SK-N-SH (cell line): ENCODE measurements around the gene PTAFR. TPM values are rescaled to one million over a fixed set of nuclear protein-coding genes. Genes with fewer than 3 reads are reported as not detected.
A peak's percentile ranks its signal among the peaks of the same experiment; 100 is the strongest.

Experiments used
- CTCF ChIA-PET: fragments of 300-600, 350-600 bp; formaldehyde crosslinking; extraction: SDS; loops from one replicate; lab custom pipeline; 2021; lab: Yijun Ruan, JAX
- POLR2A ChIA-PET: fragments of 350-600 bp; sonication (Branson Sonifier 250); formaldehyde crosslinking; extraction: SDS; loops from one replicate; lab custom pipeline; 2020; ENCODE audit warnings: antibody characterized with exemption, inconsistent platforms; lab: Yijun Ruan, JAX
- DNase-seq: peaks from one replicate; pipeline ENCODE4 v3.0.0; 2012
- H2AFZ ChIP-seq: fragments of 200-600 bp; sonication (generic); 2 replicates; pipeline ENCODE4 v1.8.1; 2016; ENCODE audit warnings: antibody characterized with exemption, mild to moderate bottlenecking, low read depth
- H3F3A ChIP-seq: fragments of 200-600 bp; sonication (generic); replicated peaks from 2 replicates; pipeline ENCODE3; 2016; ENCODE audit warnings: antibody characterized with exemption, mild to moderate bottlenecking; ENCODE audit not compliant: insufficient read depth
- H3K27ac ChIP-seq, 2 experiments: fragments of 200-500 bp in 1 of 2; fragments of 200-600 bp in 1 of 2; sonication (Bioruptor generic) in 1 of 2; sonication (generic), shearing (Covaris generic) in 1 of 2; 2 replicates each; pipeline versions ENCODE4 v1.5.1 to v1.6.1; 2014 to 2016; ENCODE audit warnings: low read depth in 2 of 2, inconsistent platforms in 1 of 2, low read length in 1 of 2, mild to moderate bottlenecking in 1 of 2, mixed read lengths in 1 of 2
- H3K27me3 ChIP-seq: fragments of 200-600 bp; sonication (generic), shearing (Covaris generic); 2 replicates; pipeline ENCODE4 v1.6.1; 2016; ENCODE audit warnings: mixed run types; ENCODE audit not compliant: insufficient read depth
- H3K36me3 ChIP-seq, 2 experiments: fragments of 200-500 bp in 1 of 2; fragments of 200-600 bp in 1 of 2; sonication (Bioruptor generic) in 1 of 2; sonication (generic) in 1 of 2; replicated peaks in 1 of 2; 2 replicates each; pipeline versions ENCODE3 to v1.5.1; 2014 to 2016; ENCODE audit warnings: low read length in 1 of 2, mild to moderate bottlenecking in 1 of 2; ENCODE audit not compliant: insufficient read depth in 2 of 2, control insufficient read depth in 1 of 2
- H3K4me1 ChIP-seq, 2 experiments: fragments of 200-500 bp in 1 of 2; fragments of 200-600 bp in 1 of 2; sonication (Bioruptor generic) in 1 of 2; sonication (generic), shearing (Covaris generic) in 1 of 2; 2 replicates each; pipeline versions ENCODE4 v1.5.1 to v1.6.1; 2014 to 2016; ENCODE audit warnings: low read depth in 1 of 2, low read length in 1 of 2, mixed run types in 1 of 2; ENCODE audit not compliant: insufficient read depth in 2 of 2, control insufficient read depth in 1 of 2
- H3K4me2 ChIP-seq: fragments of 200-600 bp; sonication (generic), shearing (Covaris generic); 2 replicates; pipeline ENCODE4 v1.6.1; 2017; ENCODE audit warnings: mixed run types
- H3K4me3 ChIP-seq, 2 experiments: fragments of 200-500 bp in 1 of 2; fragments of 200-600 bp in 1 of 2; sonication (Bioruptor generic) in 1 of 2; sonication (generic), shearing (Covaris generic) in 1 of 2; 2 replicates each; pipeline versions ENCODE4 v1.5.1 to v1.8.1; 2014 to 2016; ENCODE audit warnings: low read depth in 2 of 2, inconsistent platforms in 1 of 2, low read length in 1 of 2, mild to moderate bottlenecking in 1 of 2, mixed read lengths in 1 of 2, moderate library complexity in 1 of 2
- H3K79me2 ChIP-seq: fragments of 200-600 bp; sonication (generic); 2 replicates; pipeline ENCODE4 v1.8.1; 2017; ENCODE audit warnings: mild to moderate bottlenecking; ENCODE audit not compliant: insufficient read depth
- H3K9ac ChIP-seq: fragments of 200-600 bp; sonication (generic); 2 replicates; pipeline ENCODE4 v1.6.1; 2017; ENCODE audit warnings: mixed run types
- H3K9me2 ChIP-seq: fragments of 200-600 bp; sonication (generic); 2 replicates; pipeline ENCODE4 v1.6.1; 2017; ENCODE audit warnings: mixed run types
- H3K9me3 ChIP-seq: fragments of 200-600 bp; sonication (generic); 2 replicates; pipeline ENCODE4 v1.6.1; 2017; ENCODE audit warnings: mixed run types, mild to moderate bottlenecking, moderate library complexity
- H4K20me1 ChIP-seq: fragments of 200-600 bp; sonication (generic); 2 replicates; pipeline ENCODE4 v1.6.1; 2017; ENCODE audit warnings: mild to moderate bottlenecking, mixed run types; ENCODE audit not compliant: insufficient read depth
- CHD2 ChIP-seq: fragments of 150-350 bp; IDR thresholded peaks from 2 replicates; pipeline ENCODE4 v1.6.1; 2018; ENCODE audit warnings: low read length; ENCODE audit not compliant: partially characterized antibody
- ELF1 ChIP-seq: IDR thresholded peaks from 2 replicates; pipeline ENCODE4 v1.4.0; 2012
- GATA2 ChIP-seq: sonication (generic); formaldehyde crosslinking; IDR thresholded peaks from 2 replicates; pipeline ENCODE4 v1.5.0; 2020; ENCODE audit warnings: mild to moderate bottlenecking, missing genetic modification reagents
- JUND ChIP-seq: IDR thresholded peaks from 2 replicates; pipeline ENCODE4 v1.4.0; 2012
- MXI1 ChIP-seq: IDR thresholded peaks from 2 replicates; pipeline ENCODE4 v1.6.1; 2012; ENCODE audit warnings: mild to moderate bottlenecking, low read depth, low read length, improper control_type of control experiment
- RAD21 ChIP-seq: IDR thresholded peaks from 2 replicates; pipeline ENCODE4 v1.6.1; 2012; ENCODE audit warnings: mild to moderate bottlenecking, low read length
- RCOR1 ChIP-seq: fragments of 150-350 bp; IDR thresholded peaks from 2 replicates; pipeline ENCODE4 v1.6.1; 2017; ENCODE audit warnings: antibody characterized with exemption, low read length
- REST ChIP-seq: IDR thresholded peaks from 2 replicates; pipeline ENCODE4 v1.6.1; 2012; ENCODE audit warnings: mild to moderate bottlenecking, low read depth, low read length, moderate library complexity
- WGBS: methylation state at CpG from one replicate; pipeline ENCODE4 v1.1.6; 2017; ENCODE audit warnings: low lambda C conversion rate; 5-methylcytosine and 5-hydroxymethylcytosine counted together
- polyA plus RNA-seq, 3 experiments: library from polyadenylated mRNA; depleted of rRNA; stranded (reverse); fragments of >200 nt; gene quantifications; 2 replicates each; pipeline ENCODE4 v1.2.3, GENCODE V29; 2012

The PTAFR gene
- polyA plus RNA-seq, 1 of the 3 experiments (the other 2 are of a cell fraction): 0.05 TPM

GRCh38 chr1:28173151-28173979, 3.1 kb downstream of the PTAFR start:
- H3K27ac ChIP-seq: peak overlapping the region in 1 of 2 experiments; percentile 91; a peak in 2 of 4 replicates
- no peaks in the 10 kb centered on the region for H3K9me3 ChIP-seq
- H3K4me3 ChIP-seq: no peak overlapping the region
- TF ChIP-seq MXI1: peak; percentile 92
- TF ChIP-seq ELF1: no peak
- peak; percentile 36; the same call in 1 of the 2 replicates for TF ChIP-seq RCOR1
- TF ChIP-seq JUND: no peak
- no peak for TF ChIP-seq REST
- TF ChIP-seq RAD21: 0 out of 2 replicates have a peak, but pooled peaks have one; percentile 10
- peak; percentile 67 for TF ChIP-seq CHD2
- TF ChIP-seq, all 33 proteins: peak for 4
- peaks cover 0 to 16% of the 10 kb centered on the region in 2 experiments; a peak in 1 of 4 replicates for H3K4me1 ChIP-seq
- ChIA-PET POLR2A (interaction anchor here (0.6 to 1.4 kb wide), 4 partner anchors 13 to 408 kb away, joined by 3 to 4 read pairs (median 3); no protein-coding TSS in a partner anchor), CTCF (interaction anchor here (0.7 to 0.8 kb wide), 2 partner anchors 14 to 313 kb away, joined by 3 read pairs; no protein-coding TSS in a partner anchor)
- H3K4me2 ChIP-seq: no peak overlapping the region
- no peaks in the 10 kb centered on the region for H3K27me3 ChIP-seq
- no peaks in the 10 kb centered on the region for H4K20me1 ChIP-seq
- no peaks in the 10 kb centered on the region for H3K79me2 ChIP-seq
- no peaks in the 10 kb centered on the region for H3F3A ChIP-seq
- 74% methylated on average over 11 of the region's 11 CpGs for WGBS
- H3K9ac ChIP-seq: no peak overlapping the region
- no peaks in the 10 kb centered on the region for H3K36me3 ChIP-seq
- no peaks in the 10 kb centered on the region for H3K9me2 ChIP-seq
- DNase-seq: no peak
- H2AFZ ChIP-seq: no peak overlapping the region

GRCh38 chr1:28172713-28173150, 3.8 kb downstream of the PTAFR start:
- Histone ChIP-seq H3K36me3 (no peaks in the 10 kb centered on the region), H3K79me2 (no peaks in the 10 kb centered on the region), H4K20me1 (no peaks in the 10 kb centered on the region), H3K9ac (no peak overlapping the region), H3K4me1 (peaks cover 0 to 16% of the 10 kb centered on the region in 2 experiments; a peak in 1 of 4 replicates), H3K9me3 (no peaks in the 10 kb centered on the region), H3K9me2 (no peaks in the 10 kb centered on the region), H3K27ac (peak overlapping the region in 1 of 2 experiments; percentile 91; a peak in 2 of 4 replicates), H3K4me3 (no peak overlapping the region), H3K27me3 (no peaks in the 10 kb centered on the region), H3K4me2 (no peak overlapping the region), H3F3A (no peaks in the 10 kb centered on the region), H2AFZ (no peak overlapping the region)
- ChIA-PET CTCF (interaction anchor here (0.7 kb wide), 1 partner anchor 81 kb away, joined by 3 read pairs; no protein-coding TSS in a partner anchor), POLR2A (interaction anchor here (0.6 to 1.4 kb wide), 3 partner anchors 30 to 409 kb away, joined by 3 to 4 read pairs (median 3); no protein-coding TSS in a partner anchor)
- peak; percentile 40; the same call in 1 of the 2 replicates for TF ChIP-seq GATA2 (CRISPR knock-in tag)
- no peak for TF ChIP-seq REST
- 85% methylated on average over 8 of the region's 8 CpGs for WGBS
- DNase-seq: peak; percentile 48
